Measurements from ENCODE around the gene FAAP24.
A peak's percentile ranks its signal among the peaks of the same experiment; 100 is the strongest.
"Not testable (repeated sequence)": the region's sequence is repeated elsewhere in the genome, so short reads cannot be mapped to it uniquely, and the experiment has no call there.

FAAP24 gene, protein sequence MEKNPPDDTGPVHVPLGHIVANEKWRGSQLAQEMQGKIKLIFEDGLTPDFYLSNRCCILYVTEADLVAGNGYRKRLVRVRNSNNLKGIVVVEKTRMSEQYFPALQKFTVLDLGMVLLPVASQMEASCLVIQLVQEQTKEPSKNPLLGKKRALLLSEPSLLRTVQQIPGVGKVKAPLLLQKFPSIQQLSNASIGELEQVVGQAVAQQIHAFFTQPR

GRCh38 chr19:32971715-32972540, at the start of gene FAAP24, which contains the start of gene CEP89:
TSS of gene FAAP24 (plus strand) at chr19:32972242. CDS start at chr19:32973197, 955 bp downstream.
TSS of gene CEP89 (minus strand) at chr19:32971958. CDS start at chr19:32971874, 84 bp downstream.
- DNase-seq (ENCODE audit: low read depth in 2 of 2, low spot score in 1 of 2): peak; percentile 93 to 95

DNA sequence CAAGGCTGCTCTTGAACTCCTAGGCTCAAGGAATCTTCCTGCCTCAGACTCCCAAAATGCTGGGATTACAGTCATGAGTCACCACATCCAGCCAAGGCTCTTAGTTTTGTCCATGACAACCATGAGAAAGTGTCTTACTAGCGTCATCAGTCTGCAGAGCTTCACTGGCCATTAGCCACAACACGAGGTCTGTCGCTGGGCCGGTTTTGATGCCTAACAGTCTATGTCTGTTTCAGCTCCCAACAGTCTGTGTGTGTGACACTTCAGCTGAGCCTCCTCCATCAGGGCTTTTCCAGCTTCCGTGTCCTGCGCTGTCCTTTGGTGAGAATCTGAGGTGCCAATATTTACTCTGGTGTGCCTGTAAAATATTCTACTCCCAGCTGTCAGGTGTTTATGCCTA, 47.8 kb upstream of the FAAP24 start:
- DNase-seq (ENCODE audit: low read depth in 2 of 2, low spot score in 1 of 2): no peak

DNA sequence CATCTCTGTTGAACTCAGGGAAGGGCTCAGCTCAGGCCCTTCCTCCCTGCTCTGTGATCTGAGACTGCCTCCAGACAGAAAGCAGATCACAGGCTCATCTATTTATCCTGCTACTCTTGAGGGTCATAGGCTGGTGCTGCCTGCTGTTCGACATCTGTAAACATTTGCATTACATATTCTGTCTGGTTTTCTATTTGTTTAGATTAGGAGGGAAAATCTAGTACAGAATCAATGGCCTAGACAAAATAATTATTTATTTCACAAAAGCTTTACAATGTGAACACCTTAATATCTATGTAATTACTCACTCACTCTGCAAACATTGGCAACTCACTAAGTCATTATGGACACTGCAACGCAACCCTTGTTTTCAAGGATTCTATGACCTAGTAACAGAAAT, 43.2 kb upstream of the FAAP24 start:
- DNase-seq (ENCODE audit: low read depth in 2 of 2, low spot score in 1 of 2): no peak

DNA sequence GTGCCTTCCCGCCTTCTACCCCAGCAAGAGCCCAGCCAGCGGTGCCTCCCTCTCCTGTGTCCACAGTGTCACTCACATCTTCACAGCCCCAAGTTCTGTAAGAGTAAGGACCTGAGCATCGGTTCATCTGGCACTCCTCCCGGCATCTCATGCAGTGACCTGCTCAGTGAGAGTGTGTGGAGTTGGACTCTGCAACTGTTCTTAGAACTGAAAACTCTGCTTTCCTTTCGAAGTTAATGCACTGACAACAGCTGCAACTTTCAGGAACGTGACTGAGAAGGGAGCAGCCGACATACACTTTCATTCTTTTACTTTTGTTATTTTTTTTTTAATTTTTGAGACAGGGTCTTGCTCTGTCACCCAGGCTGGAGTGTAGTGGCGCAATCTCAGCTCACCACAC, 41.5 kb upstream of the FAAP24 start:
- no peak for DNase-seq (ENCODE audit: low read depth in 2 of 2, low spot score in 1 of 2)

- DNase-seq (ENCODE audit: low read depth in 2 of 2, low spot score in 1 of 2): no peak
Measured at GRCh38 chr19:32933571-32933970, 38.5 kb upstream of the FAAP24 start.

DNA sequence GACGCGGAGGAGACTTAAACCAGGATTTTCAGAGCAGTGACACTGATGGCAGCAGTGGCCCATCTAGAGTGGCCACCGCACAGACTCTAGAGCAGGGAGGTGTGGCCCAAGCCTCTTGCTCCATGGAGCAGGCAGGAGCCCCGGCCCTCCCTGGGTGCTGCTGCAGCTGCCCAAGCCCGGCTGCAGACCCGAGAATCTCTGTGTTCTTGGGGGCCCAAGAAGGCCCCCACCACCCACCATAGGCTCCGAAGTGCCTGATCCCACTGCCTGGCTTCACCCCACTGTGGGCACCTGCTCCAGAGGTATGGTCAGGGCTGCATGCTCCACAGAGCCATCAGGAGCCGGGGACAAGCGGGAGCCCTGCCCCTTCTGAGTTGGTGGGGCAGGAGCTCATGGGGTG, 36.4 kb upstream of the FAAP24 start:
- DNase-seq (ENCODE audit: low read depth in 2 of 2, low spot score in 1 of 2): no peak

- DNase-seq (ENCODE audit: low read depth in 2 of 2, low spot score in 1 of 2): no peak
Measured at GRCh38 chr19:32936065-32936464, 36.0 kb upstream of the FAAP24 start.

DNA sequence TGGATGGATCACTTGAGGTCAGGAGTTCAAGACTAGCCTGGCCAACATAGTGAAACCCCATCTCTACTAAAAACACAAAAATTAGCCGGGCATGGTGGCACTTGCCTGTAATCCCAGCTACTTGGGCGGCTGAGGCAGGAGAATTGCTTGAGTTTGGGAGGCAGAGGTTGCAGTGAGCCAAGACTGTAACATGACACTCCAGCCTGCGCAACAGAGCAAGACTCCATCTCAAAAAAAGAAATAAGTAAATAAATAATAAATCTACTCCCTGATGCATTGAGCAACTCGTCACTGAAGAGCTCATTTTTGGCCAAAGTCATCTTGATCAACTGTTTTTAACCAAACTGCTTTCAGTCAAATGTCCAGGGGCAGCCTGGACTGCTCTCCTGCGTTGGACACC, 30.8 kb upstream of the FAAP24 start:
- not testable (repeated sequence) for DNase-seq (ENCODE audit: low read depth in 2 of 2, low spot score in 1 of 2)

- no peak for DNase-seq (ENCODE audit: low read depth in 2 of 2, low spot score in 1 of 2)
Measured at GRCh38 chr19:32945260-32945659, 26.8 kb upstream of the FAAP24 start.

DNA sequence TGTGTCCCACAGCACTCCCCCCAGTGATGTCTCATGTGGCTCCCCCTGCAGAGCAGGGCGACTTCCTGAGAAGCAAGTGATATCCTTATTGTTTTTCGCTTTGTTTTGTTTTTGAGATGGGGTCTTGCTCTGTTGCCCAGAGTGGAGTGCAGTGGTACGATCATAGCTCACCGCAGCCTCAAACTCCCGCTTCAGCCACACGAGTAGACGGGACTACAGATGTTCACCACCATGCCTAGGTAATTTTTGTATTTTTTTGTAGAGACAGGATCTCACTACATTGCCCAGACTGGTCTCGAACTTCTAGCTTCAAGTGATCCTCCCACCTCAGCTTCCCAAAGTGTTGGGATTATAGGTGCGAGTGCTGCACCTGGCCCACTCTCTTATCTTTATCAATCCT, 5.3 kb upstream of the FAAP24 start:
- DNase-seq (ENCODE audit: low read depth in 2 of 2, low spot score in 1 of 2): no peak

DNA sequence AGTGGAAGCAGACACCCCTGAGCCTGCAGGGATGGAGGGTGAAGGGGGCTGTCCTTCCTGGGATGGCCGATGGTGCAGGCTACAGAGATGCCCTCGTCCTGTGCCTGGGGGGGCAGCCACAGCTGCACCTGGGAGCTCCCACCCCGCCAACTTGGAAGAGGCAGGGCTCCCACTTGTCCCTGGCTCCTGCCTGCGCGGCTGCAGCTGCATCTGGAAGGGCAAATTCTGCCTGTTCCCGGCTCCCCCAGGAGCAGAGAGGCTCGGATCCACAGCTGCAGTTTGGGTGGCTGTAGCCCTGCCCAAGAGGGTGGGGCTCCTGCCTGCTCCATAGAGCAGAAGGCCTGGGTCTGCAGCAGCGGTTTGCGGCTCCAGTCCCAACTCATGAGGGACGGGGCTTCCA, 2.5 kb upstream of the FAAP24 start:
- DNase-seq (ENCODE audit: low read depth in 2 of 2, low spot score in 1 of 2): no peak

DNA sequence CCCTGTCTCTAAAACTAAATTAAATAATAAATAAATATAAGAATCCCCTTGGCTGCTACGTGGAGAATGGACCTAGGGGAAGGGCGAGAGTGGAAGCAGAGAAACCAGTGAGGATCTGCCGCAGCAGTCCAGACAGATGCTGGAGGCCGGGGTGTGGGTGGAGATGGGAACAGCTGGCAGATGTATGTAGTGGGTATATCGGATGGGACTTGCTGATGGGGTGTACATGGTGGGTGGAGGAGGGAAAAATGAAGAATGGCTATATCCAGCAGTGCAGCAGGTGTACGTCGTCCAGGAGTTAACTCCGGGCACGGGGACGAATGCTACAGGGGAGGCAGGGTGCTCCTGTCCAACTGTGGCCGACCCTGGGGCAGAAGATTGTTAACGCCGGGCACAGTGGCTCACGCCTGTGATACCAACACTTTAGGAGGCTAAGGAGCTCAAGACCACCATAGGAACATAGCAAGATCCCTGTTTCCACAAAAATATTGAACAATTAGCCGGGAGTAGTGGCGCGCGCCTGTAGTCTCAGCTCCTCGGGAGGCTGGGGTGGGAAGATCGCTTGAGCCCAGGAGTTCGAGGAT, 938 bp upstream of the FAAP24 start:
- DNase-seq (ENCODE audit: low read depth in 2 of 2, low spot score in 1 of 2): no peak

DNA sequence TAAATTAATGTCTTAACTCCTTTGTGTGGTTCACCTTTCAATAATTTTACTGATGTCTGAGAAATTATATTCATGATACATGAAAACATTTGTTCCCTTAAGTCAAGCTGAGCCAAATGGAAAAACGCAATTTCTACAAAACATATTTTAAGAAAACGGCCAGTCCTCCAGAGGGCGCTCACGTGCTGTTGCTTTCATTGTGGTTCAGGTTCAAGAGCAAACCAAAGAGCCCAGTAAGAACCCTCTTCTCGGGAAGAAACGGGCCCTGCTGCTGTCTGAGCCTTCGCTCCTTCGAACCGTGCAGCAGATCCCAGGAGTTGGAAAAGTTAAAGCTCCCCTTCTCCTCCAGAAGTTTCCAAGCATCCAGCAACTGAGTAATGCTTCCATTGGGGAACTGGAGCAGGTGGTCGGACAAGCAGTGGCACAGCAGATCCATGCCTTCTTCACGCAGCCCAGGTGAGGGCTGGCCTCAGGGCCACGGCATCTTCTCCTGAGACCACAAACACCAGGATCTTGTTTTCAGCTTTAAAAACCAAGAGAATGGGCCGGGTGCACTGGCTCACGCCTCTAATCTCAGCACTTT, 4.3 kb downstream of the FAAP24 start:
- peak; percentile 8 to 65 for DNase-seq (ENCODE audit: low read depth in 2 of 2, low spot score in 1 of 2)

DNA sequence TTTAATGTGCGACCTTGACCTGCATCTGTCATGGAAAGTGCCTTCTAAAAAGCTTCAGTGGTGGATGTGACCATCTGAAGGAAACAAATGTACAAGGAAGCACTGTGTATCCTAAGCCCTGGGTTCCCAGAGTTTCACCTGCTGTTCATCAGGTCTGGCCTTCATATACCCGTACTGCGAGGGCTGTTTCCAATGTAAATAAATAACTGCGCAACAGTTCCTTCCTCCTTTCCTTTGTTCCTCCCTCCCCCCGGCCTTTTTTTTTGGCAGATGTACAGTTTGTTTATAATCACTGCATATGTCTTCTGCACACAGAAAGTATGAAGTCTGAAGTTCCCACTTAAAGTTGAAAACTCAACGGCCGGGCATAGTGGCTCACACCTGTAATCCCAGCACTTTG, 5.2 kb downstream of the FAAP24 start:
- DNase-seq (ENCODE audit: low read depth in 2 of 2, low spot score in 1 of 2): no peak

DNA sequence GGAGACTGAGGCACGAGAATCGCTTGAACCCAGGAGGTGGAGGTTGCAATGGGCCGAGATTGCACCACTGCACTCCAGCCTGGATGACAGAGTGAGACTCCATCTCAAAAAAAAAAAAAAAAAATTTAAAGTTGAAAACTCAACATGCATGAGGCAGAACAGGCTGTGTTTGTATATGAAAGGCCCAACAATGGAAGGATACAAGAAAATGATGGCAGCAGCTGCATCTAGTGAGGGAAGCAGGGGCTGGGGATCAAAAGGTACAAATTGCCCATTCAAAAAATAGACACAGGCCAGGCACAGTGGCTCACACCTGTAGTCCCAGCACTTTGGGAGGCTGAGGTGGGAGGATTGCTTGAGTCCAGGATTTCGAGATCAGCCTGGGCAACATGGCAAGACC, 5.8 kb downstream of the FAAP24 start:
- not testable (repeated sequence) for DNase-seq (ENCODE audit: low read depth in 2 of 2, low spot score in 1 of 2)

DNA sequence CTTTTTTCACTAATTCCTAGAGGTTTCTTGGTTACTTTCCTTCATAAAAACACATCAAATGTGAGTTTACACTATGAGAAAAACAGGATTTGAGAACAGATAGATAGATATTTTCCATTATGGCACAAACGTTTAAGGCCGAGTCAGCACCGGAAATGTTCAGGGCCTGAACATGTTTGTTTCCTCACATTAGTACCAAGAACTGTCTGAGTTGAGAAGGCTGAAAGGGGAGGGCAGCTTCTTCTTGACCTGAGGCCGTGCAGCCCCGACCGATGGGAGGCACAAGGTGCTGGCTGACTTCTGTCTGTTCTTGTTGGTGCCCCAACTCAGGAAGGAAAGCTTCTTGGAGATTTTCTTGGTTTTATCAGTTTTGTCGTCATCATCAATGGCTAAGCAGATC, 7.8 kb downstream of the FAAP24 start:
- not testable (repeated sequence) for DNase-seq (ENCODE audit: low read depth in 2 of 2, low spot score in 1 of 2)

GRCh38 chr19:32982488-32982887, 10.4 kb downstream of the FAAP24 start:
- DNase-seq (ENCODE audit: low read depth in 2 of 2, low spot score in 1 of 2): not testable (repeated sequence)

DNA sequence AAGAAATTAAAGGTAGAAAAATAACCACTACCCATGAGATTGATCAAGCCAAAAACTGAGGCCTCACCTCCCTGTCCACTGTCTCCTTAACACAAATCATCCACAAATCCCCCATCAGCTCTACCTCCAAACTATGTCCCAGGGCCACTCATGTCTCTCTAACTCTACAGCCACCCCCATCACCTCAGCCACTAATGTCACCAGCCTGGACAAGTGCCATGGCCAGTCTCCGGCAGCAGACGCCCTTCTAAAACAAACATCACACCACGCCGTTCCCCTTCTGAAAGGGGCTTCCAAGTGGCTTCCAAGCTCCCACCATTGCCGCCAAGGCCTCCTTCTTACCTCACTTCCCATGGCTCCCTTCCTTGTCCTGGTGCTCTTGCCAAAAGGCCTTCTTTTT, 16.2 kb downstream of the FAAP24 start:
- DNase-seq (ENCODE audit: low read depth in 2 of 2, low spot score in 1 of 2): not testable (repeated sequence)

DNA sequence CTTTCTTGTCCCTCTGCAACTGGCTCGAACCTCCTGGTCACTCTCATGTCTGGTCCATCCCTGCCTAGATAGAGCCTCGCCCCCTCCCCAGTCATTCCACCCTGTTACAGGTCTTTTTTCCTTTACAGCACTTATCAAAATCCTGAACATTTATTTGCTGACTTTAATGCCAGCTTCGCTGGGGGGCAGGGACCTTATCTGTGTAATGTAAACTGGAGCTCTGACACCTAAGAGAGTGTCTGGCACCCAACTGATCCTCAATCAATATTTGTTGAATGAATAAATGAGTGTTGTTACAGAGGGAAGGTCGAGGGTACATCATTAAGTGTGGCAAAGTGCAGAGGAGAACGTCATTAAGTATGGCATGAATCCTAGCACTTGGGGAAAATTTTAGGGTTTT, 16.7 kb downstream of the FAAP24 start:
- DNase-seq (ENCODE audit: low read depth in 2 of 2, low spot score in 1 of 2): no peak

GRCh38 chr19:32995966-32996365, 23.9 kb downstream of the FAAP24 start:
- DNase-seq (ENCODE audit: low read depth in 2 of 2, low spot score in 1 of 2): not testable (repeated sequence)

- not testable (repeated sequence) for DNase-seq (ENCODE audit: low read depth in 2 of 2, low spot score in 1 of 2)
Measured at GRCh38 chr19:32997061-32997464, 25.0 kb downstream of the FAAP24 start.
